ENCODE data around the gene FOXL3.
A peak's percentile ranks its signal among the peaks of the same experiment; 100 is the strongest.

FOXL3 gene

GRCh38 chr7:320297-320696 lies 30.3 kb downstream of the FOXL3 start:
- Mint-ChIP-seq H3K27ac (no peak overlapping the region), H3K4me3 (no peak overlapping the region), H3K27me3 (ENCODE audit: low read depth) (peaks cover 12% of the 10 kb centered on the region), H3K36me3 (ENCODE audit: low read depth) (no peaks in the 10 kb centered on the region), H3K9me3 (no peaks in the 10 kb centered on the region), H3K4me1 (ENCODE audit: low read depth) (peaks cover 10% of the 10 kb centered on the region)
- no peak for DNase-seq (ENCODE audit: low spot score)

- peaks cover 6% of the 10 kb centered on the region for H3K27me3 Mint-ChIP-seq (ENCODE audit: low read depth)
- no peak overlapping the region for H3K27ac Mint-ChIP-seq
- H3K36me3 Mint-ChIP-seq (ENCODE audit: low read depth), result no peaks in the 10 kb centered on the region
- peak; percentile 75 for DNase-seq (ENCODE audit: low spot score)
- H3K9me3 Mint-ChIP-seq, result no peaks in the 10 kb centered on the region
- no peak overlapping the region for H3K4me3 Mint-ChIP-seq
- peaks cover 6% of the 10 kb centered on the region for H3K4me1 Mint-ChIP-seq (ENCODE audit: low read depth)
Measured at GRCh38 chr7:322111-322671, 32.2 kb downstream of the FOXL3 start.

GRCh38 chr7:322708-323111 lies 32.7 kb downstream of the FOXL3 start:
- no peaks in the 10 kb centered on the region for H3K9me3 Mint-ChIP-seq
- H3K27ac Mint-ChIP-seq, result no peak overlapping the region
- DNase-seq (ENCODE audit: low spot score), result no peak
- no peaks in the 10 kb centered on the region for H3K36me3 Mint-ChIP-seq (ENCODE audit: low read depth)
- H3K4me1 Mint-ChIP-seq (ENCODE audit: low read depth), result peaks cover under 1% of the 10 kb centered on the region
- H3K4me3 Mint-ChIP-seq, result no peak overlapping the region
- H3K27me3 Mint-ChIP-seq (ENCODE audit: low read depth), result peaks cover 6% of the 10 kb centered on the region

GRCh38 chr7:323410-323809 lies 33.4 kb downstream of the FOXL3 start:
- Mint-ChIP-seq H3K27me3 (ENCODE audit: low read depth) (peaks cover 6% of the 10 kb centered on the region), H3K4me1 (ENCODE audit: low read depth) (no peaks in the 10 kb centered on the region), H3K27ac (no peak overlapping the region), H3K36me3 (ENCODE audit: low read depth) (no peaks in the 10 kb centered on the region), H3K9me3 (no peaks in the 10 kb centered on the region), H3K4me3 (no peak overlapping the region)
- DNase-seq (ENCODE audit: low spot score), result no peak

- H3K27me3 Mint-ChIP-seq (ENCODE audit: low read depth), result peaks cover 6% of the 10 kb centered on the region
- no peak overlapping the region for H3K27ac Mint-ChIP-seq
- no peaks in the 10 kb centered on the region for H3K9me3 Mint-ChIP-seq
- no peaks in the 10 kb centered on the region for H3K4me1 Mint-ChIP-seq (ENCODE audit: low read depth)
- DNase-seq (ENCODE audit: low spot score), result no peak
- no peaks in the 10 kb centered on the region for H3K36me3 Mint-ChIP-seq (ENCODE audit: low read depth)
- H3K4me3 Mint-ChIP-seq, result no peak overlapping the region
Measured at GRCh38 chr7:324011-324410, 34.0 kb downstream of the FOXL3 start.

- H3K27me3 Mint-ChIP-seq (ENCODE audit: low read depth), result peaks cover 3% of the 10 kb centered on the region
- no peak overlapping the region for H3K27ac Mint-ChIP-seq
- no peaks in the 10 kb centered on the region for H3K36me3 Mint-ChIP-seq (ENCODE audit: low read depth)
- H3K4me3 Mint-ChIP-seq, result no peak overlapping the region
- no peaks in the 10 kb centered on the region for H3K9me3 Mint-ChIP-seq
- no peaks in the 10 kb centered on the region for H3K4me1 Mint-ChIP-seq (ENCODE audit: low read depth)
- no peak for DNase-seq (ENCODE audit: low spot score)
Measured at GRCh38 chr7:325051-325798, 35.3 kb downstream of the FOXL3 start.

GRCh38 chr7:325811-326210 lies 35.8 kb downstream of the FOXL3 start:
- H3K4me3 Mint-ChIP-seq, result no peak overlapping the region

GRCh38 chr7:326273-326672 lies 36.3 kb downstream of the FOXL3 start:
- Mint-ChIP-seq H3K4me1 (ENCODE audit: low read depth) (no peaks in the 10 kb centered on the region), H3K36me3 (ENCODE audit: low read depth) (no peaks in the 10 kb centered on the region), H3K27ac (no peak overlapping the region), H3K9me3 (no peaks in the 10 kb centered on the region), H3K4me3 (no peak overlapping the region), H3K27me3 (ENCODE audit: low read depth) (peaks cover 3% of the 10 kb centered on the region)
- no peak for DNase-seq (ENCODE audit: low spot score)

More at GRCh38 chr7:325811-326210, 35.8 kb downstream of the FOXL3 start:
- Mint-ChIP-seq H3K9me3 (no peaks in the 10 kb centered on the region), H3K27me3 (ENCODE audit: low read depth) (peaks cover 3% of the 10 kb centered on the region), H3K27ac (no peak overlapping the region), H3K4me1 (ENCODE audit: low read depth) (no peaks in the 10 kb centered on the region), H3K36me3 (ENCODE audit: low read depth) (no peaks in the 10 kb centered on the region)
- no peak for DNase-seq (ENCODE audit: low spot score)

- H3K4me1 Mint-ChIP-seq (ENCODE audit: low read depth), result no peaks in the 10 kb centered on the region
- no peak overlapping the region for H3K4me3 Mint-ChIP-seq
- no peaks in the 10 kb centered on the region for H3K36me3 Mint-ChIP-seq (ENCODE audit: low read depth)
- no peaks in the 10 kb centered on the region for H3K9me3 Mint-ChIP-seq
- DNase-seq (ENCODE audit: low spot score), result no peak
- H3K27ac Mint-ChIP-seq, result no peak overlapping the region
- peaks cover 3% of the 10 kb centered on the region for H3K27me3 Mint-ChIP-seq (ENCODE audit: low read depth)
Measured at GRCh38 chr7:326809-327232, 36.9 kb downstream of the FOXL3 start.

- Mint-ChIP-seq H3K27me3 (ENCODE audit: low read depth) (peaks cover 3% of the 10 kb centered on the region), H3K4me3 (no peak overlapping the region), H3K36me3 (ENCODE audit: low read depth) (no peaks in the 10 kb centered on the region), H3K27ac (no peak overlapping the region), H3K4me1 (ENCODE audit: low read depth) (no peaks in the 10 kb centered on the region), H3K9me3 (no peaks in the 10 kb centered on the region)
- DNase-seq (ENCODE audit: low spot score), result no peak
Measured at GRCh38 chr7:327233-327931, 37.4 kb downstream of the FOXL3 start.

GRCh38 chr7:327991-328702 lies 38.2 kb downstream of the FOXL3 start:
- Mint-ChIP-seq H3K4me1 (ENCODE audit: low read depth) (no peaks in the 10 kb centered on the region), H3K36me3 (ENCODE audit: low read depth) (no peaks in the 10 kb centered on the region), H3K9me3 (no peaks in the 10 kb centered on the region), H3K4me3 (no peak overlapping the region), H3K27ac (no peak overlapping the region), H3K27me3 (ENCODE audit: low read depth) (peaks cover 3% of the 10 kb centered on the region)
- DNase-seq (ENCODE audit: low spot score), result no peak

GRCh38 chr7:329691-330281 lies 39.8 kb downstream of the FOXL3 start:
- Mint-ChIP-seq H3K27me3 (ENCODE audit: low read depth) (no peaks in the 10 kb centered on the region), H3K4me3 (no peak overlapping the region), H3K36me3 (ENCODE audit: low read depth) (peaks cover under 1% of the 10 kb centered on the region), H3K9me3 (peaks cover 7% of the 10 kb centered on the region), H3K27ac (no peak overlapping the region), H3K4me1 (ENCODE audit: low read depth) (peaks cover 2% of the 10 kb centered on the region)
- DNase-seq (ENCODE audit: low spot score), result no peak

GRCh38 chr7:330511-331230 lies 40.7 kb downstream of the FOXL3 start:
- Mint-ChIP-seq H3K27ac (no peak overlapping the region), H3K4me1 (ENCODE audit: low read depth) (peaks cover 2% of the 10 kb centered on the region), H3K9me3 (peaks cover 11% of the 10 kb centered on the region), H3K36me3 (ENCODE audit: low read depth) (peaks cover 3% of the 10 kb centered on the region), H3K27me3 (ENCODE audit: low read depth) (no peaks in the 10 kb centered on the region), H3K4me3 (no peak overlapping the region)
- no peak for DNase-seq (ENCODE audit: low spot score)

Data from T-helper 2 cell treated with Interferon-gamma antibody and Interleukin-4, amounts not matched to agents 5 μg/mL and 100 μg/mL, for 36 hours (primary cell).